Liver (tissue), 9 donors: ENCODE data around the gene RTN4RL1. TPM values are rescaled to one million over a fixed set of nuclear protein-coding genes. Genes with fewer than 3 reads are reported as not detected.

Experiments used
- DNase-seq: peaks from one replicate; pipeline ENCODE4 v3.0.0-alpha.2; 2017; ENCODE audit warnings: low spot score
- H3K27ac ChIP-seq, 2 donors: one replicate each; pipeline ENCODE4 v1.7.0; 2013; ENCODE audit warnings: inconsistent platforms in 2 of 2, low read length in 2 of 2, control low read depth in 1 of 2, low read depth in 1 of 2, mild to moderate bottlenecking in 1 of 2
- H3K27me3 ChIP-seq, 4 donors: one replicate each; pipeline versions ENCODE4 v1.6.1 to v1.7.0; 2013; ENCODE audit warnings: low read length in 3 of 4, inconsistent platforms in 1 of 4, mild to moderate bottlenecking in 1 of 4, moderate library complexity in 1 of 4; ENCODE audit not compliant: control insufficient read depth in 4 of 4, insufficient read depth in 4 of 4
- H3K36me3 ChIP-seq, 4 donors: one replicate each; pipeline versions ENCODE4 v1.6.1 to v1.7.0; 2013; ENCODE audit warnings: low read length in 3 of 4, mild to moderate bottlenecking in 3 of 4, low read depth in 1 of 4, moderate library complexity in 1 of 4; ENCODE audit not compliant: control insufficient read depth in 4 of 4, insufficient read depth in 3 of 4
- H3K4me1 ChIP-seq, 4 donors: one replicate each; pipeline versions ENCODE4 v1.6.1 to v1.7.0; 2013; ENCODE audit warnings: low read length in 3 of 4, mild to moderate bottlenecking in 3 of 4, moderate library complexity in 1 of 4; ENCODE audit not compliant: control insufficient read depth in 4 of 4, insufficient read depth in 4 of 4
- H3K4me3 ChIP-seq, 3 donors: one replicate each; pipeline versions ENCODE4 v1.6.1 to v1.7.0; 2013; ENCODE audit warnings: low read length in 3 of 3, control low read depth in 1 of 3, low read depth in 1 of 3, mild to moderate bottlenecking in 1 of 3
- H3K9ac ChIP-seq, 2 donors: one replicate each; pipeline ENCODE4 v1.7.0; 2013; ENCODE audit warnings: low read length in 2 of 2, mild to moderate bottlenecking in 2 of 2, moderate library complexity in 2 of 2, control low read depth in 1 of 2, low read depth in 1 of 2
- H3K9me3 ChIP-seq, 4 donors: one replicate each; pipeline versions ENCODE4 v1.6.1 to v1.7.0; 2013; ENCODE audit warnings: low read length in 3 of 4; ENCODE audit not compliant: control insufficient read depth in 4 of 4
- EGR1 ChIP-seq, 2 donors: IDR thresholded peaks; 2 replicates each; pipeline ENCODE4 v1.6.1; 2016 to 2018; ENCODE audit warnings: antibody characterized with exemption in 2 of 2, low read depth in 2 of 2
- FOXA1 ChIP-seq: IDR thresholded peaks from 2 replicates; pipeline ENCODE4 v1.6.1; 2016; ENCODE audit warnings: antibody characterized with exemption
- FOXA2 ChIP-seq: IDR thresholded peaks from 2 replicates; pipeline ENCODE4 v1.6.1; 2016; ENCODE audit warnings: antibody characterized with exemption
- HNF4A ChIP-seq, 2 donors: conservative IDR thresholded peaks; 2 replicates each; pipeline ENCODE4 v1.6.1; 2016; ENCODE audit warnings: antibody characterized with exemption in 2 of 2, mild to moderate bottlenecking in 2 of 2
- HNF4G ChIP-seq: IDR thresholded peaks from 2 replicates; pipeline ENCODE4 v1.6.1; 2016; ENCODE audit warnings: antibody characterized with exemption
- RAD21 ChIP-seq, 2 donors: IDR thresholded peaks; 2 replicates each; pipeline ENCODE4 v1.6.1; 2016; ENCODE audit warnings: antibody characterized with exemption in 2 of 2, mild to moderate bottlenecking in 2 of 2
- RXRA ChIP-seq, 2 donors: IDR thresholded peaks; 2 replicates each; pipeline ENCODE4 v1.6.1; 2017 to 2018; ENCODE audit warnings: antibody characterized with exemption in 2 of 2, mild to moderate bottlenecking in 1 of 2
- TAF1 ChIP-seq: conservative IDR thresholded peaks from 2 replicates; pipeline ENCODE4 v1.6.1; 2016; ENCODE audit warnings: antibody characterized with exemption, mild to moderate bottlenecking
- YY1 ChIP-seq: IDR thresholded peaks from 2 replicates; pipeline ENCODE4 v1.6.1; 2016; ENCODE audit warnings: antibody characterized with exemption, mild to moderate bottlenecking
- WGBS: extraction: QIAGEN DNeasy Blood & Tissue Kit; methylation state at CpG from one replicate; pipeline ENCODE4 v1.1.7; 2013; 5-methylcytosine and 5-hydroxymethylcytosine counted together
- polyA plus RNA-seq, 2 donors: library from polyadenylated mRNA; stranded (reverse) in 1 of 2; unstranded in 1 of 2; fragments of 200-250 nt in 1 of 2; fragments of >200 nt in 1 of 2; fragmentation: Nextera tagmentation in 1 of 2; extraction: Ambion mirVana in 1 of 2; gene quantifications; one replicate each; pipeline versions ENCODE4 v1.2.1 to v1.2.3, GENCODE V29; 2013 to 2015
- total RNA-seq, 2 donors: library from RNA; depleted of rRNA; stranded (reverse); fragments of >200 nt; gene quantifications; one replicate each; pipeline ENCODE4 v1.2.3, GENCODE V29; 2014
- TF ChIP-seq, protein P1 (sequence below): fragments of 150-350 bp; IDR thresholded peaks from 2 replicates; pipeline ENCODE4 v1.5.1; 2017; ENCODE audit warnings: improper control_type of control experiment, low read depth, low read length; ENCODE audit not compliant: missing input control
- TF ChIP-seq, protein P2 (sequence below): IDR thresholded peaks from 2 replicates; pipeline ENCODE4 v1.6.1; 2016; ENCODE audit warnings: antibody characterized with exemption, mild to moderate bottlenecking
- donor health status: healthy.
- donor health status: healthy.
- donor health status: healthy.
- donor health status: healthy.
- donor health status: healthy.

Gene RTN4RL1
- total and polyA plus RNA-seq, 4 donors = 0.04 to 5.4 (median 1.2) TPM

DNA sequence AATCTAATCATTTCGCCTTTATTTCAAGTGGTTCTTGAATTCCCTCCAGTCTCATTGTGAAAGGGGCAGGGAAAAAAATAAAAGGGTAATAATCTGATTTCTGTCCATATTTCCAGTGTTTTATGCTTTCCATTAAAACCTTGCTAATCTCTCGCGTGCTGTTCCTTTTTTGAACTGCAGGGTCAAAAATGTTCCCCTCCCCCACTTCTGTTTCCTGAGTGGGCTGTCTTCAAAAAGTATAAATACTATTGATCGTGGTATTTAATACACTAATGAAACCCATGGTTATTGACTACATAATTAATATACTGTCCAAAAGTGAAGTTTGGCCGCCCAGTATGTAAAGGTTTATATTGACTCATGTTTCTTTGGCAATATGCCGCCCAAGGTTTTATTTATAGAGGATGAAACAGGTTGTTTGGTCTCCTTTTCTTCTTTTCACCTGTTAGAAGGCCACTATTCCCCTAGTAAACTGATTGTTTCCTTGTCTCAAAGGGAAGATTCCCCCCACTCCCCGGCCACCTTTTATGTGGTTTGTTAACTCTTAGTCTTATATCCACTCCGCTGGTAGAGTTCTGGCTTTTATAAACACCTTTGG is 125.6 kb downstream of the RTN4RL1 start:
- H3K27ac ChIP-seq = no peak overlapping the region
- H3K27me3 ChIP-seq = no peaks in the 10 kb centered on the region
- H3K4me1 ChIP-seq = peaks cover 0 to 7% (median 3%) of the 10 kb centered on the region in 4 donors
- TF ChIP-seq, protein P1, sequence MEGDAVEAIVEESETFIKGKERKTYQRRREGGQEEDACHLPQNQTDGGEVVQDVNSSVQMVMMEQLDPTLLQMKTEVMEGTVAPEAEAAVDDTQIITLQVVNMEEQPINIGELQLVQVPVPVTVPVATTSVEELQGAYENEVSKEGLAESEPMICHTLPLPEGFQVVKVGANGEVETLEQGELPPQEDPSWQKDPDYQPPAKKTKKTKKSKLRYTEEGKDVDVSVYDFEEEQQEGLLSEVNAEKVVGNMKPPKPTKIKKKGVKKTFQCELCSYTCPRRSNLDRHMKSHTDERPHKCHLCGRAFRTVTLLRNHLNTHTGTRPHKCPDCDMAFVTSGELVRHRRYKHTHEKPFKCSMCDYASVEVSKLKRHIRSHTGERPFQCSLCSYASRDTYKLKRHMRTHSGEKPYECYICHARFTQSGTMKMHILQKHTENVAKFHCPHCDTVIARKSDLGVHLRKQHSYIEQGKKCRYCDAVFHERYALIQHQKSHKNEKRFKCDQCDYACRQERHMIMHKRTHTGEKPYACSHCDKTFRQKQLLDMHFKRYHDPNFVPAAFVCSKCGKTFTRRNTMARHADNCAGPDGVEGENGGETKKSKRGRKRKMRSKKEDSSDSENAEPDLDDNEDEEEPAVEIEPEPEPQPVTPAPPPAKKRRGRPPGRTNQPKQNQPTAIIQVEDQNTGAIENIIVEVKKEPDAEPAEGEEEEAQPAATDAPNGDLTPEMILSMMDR = peak; percentile 22
- TF ChIP-seq EGR1 (IDR thresholded peaks at IDR 0.05; ENCODE audit: low read depth in 2 of 2) (no peak), FOXA1 (no peak), RAD21 (IDR thresholded peaks at IDR 0.05) (no peak), HNF4G (no peak), RXRA (IDR thresholded peaks at IDR 0.05) (no peak), YY1 (no peak), TAF1 (no peak)
- TF ChIP-seq, protein P2, sequence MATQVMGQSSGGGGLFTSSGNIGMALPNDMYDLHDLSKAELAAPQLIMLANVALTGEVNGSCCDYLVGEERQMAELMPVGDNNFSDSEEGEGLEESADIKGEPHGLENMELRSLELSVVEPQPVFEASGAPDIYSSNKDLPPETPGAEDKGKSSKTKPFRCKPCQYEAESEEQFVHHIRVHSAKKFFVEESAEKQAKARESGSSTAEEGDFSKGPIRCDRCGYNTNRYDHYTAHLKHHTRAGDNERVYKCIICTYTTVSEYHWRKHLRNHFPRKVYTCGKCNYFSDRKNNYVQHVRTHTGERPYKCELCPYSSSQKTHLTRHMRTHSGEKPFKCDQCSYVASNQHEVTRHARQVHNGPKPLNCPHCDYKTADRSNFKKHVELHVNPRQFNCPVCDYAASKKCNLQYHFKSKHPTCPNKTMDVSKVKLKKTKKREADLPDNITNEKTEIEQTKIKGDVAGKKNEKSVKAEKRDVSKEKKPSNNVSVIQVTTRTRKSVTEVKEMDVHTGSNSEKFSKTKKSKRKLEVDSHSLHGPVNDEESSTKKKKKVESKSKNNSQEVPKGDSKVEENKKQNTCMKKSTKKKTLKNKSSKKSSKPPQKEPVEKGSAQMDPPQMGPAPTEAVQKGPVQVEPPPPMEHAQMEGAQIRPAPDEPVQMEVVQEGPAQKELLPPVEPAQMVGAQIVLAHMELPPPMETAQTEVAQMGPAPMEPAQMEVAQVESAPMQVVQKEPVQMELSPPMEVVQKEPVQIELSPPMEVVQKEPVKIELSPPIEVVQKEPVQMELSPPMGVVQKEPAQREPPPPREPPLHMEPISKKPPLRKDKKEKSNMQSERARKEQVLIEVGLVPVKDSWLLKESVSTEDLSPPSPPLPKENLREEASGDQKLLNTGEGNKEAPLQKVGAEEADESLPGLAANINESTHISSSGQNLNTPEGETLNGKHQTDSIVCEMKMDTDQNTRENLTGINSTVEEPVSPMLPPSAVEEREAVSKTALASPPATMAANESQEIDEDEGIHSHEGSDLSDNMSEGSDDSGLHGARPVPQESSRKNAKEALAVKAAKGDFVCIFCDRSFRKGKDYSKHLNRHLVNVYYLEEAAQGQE = no peak
- H3K9me3 ChIP-seq = no peaks in the 10 kb centered on the region
- no peak overlapping the region for H3K9ac ChIP-seq
- WGBS = 91% methylated on average over 8 of the region's 8 CpGs
- DNase-seq = no peak
- H3K4me3 ChIP-seq = no peak overlapping the region
- H3K36me3 ChIP-seq = peaks cover 7 to 34% (median 27%) of the 10 kb centered on the region in 4 donors

DNA sequence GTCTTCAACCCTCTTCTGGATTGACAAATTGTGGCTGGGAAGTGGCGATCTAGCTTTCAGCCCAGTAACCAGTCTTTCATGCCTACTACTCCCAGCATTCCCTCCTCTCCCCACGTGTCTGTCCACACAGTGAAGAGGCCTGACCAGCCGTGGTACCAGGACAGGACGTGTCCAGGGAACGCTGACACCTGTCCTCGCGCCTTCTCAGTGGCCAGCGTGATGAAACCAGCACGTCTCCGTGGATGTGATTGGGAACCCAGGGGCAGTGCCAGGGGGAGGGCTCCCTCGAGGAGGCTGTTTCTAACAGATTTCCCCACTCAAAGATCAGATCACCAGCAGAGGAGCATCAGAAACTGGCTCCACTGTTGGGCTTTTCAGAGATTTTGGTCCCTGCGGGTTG is 126.3 kb downstream of the RTN4RL1 start:
- H3K4me3 ChIP-seq = no peak overlapping the region
- H3K9ac ChIP-seq = no peak overlapping the region
- TF ChIP-seq HNF4G = no peak
- TF ChIP-seq FOXA2 = no peak
- TF ChIP-seq FOXA1 = no peak
- no peak for TF ChIP-seq EGR1 (IDR thresholded peaks at IDR 0.05; ENCODE audit: low read depth in 2 of 2)
- TF ChIP-seq HNF4A (conservative IDR thresholded peaks at IDR 0.05) = no peak
- TF ChIP-seq RXRA (IDR thresholded peaks at IDR 0.05) = no peak
- TF ChIP-seq, protein P2 = no peak
- TF ChIP-seq, protein P1 = no peak
- DNase-seq = no peak
- H3K27me3 ChIP-seq = no peaks in the 10 kb centered on the region
- peaks cover 7 to 36% (median 29%) of the 10 kb centered on the region in 4 donors for H3K36me3 ChIP-seq
- no peak overlapping the region for H3K27ac ChIP-seq
- H3K9me3 ChIP-seq = no peaks in the 10 kb centered on the region
- 96% methylated on average over 12 of the region's 12 CpGs for WGBS
- peaks cover 0 to under 1% (median 0%) of the 10 kb centered on the region in 4 donors for H3K4me1 ChIP-seq
